Endodermal cell (in vitro differentiated cells): ENCODE results near the gene ATG101. TPM values are rescaled to one million over a fixed set of nuclear protein-coding genes. Genes with fewer than 3 reads are reported as not detected.

Experiments
- DNase-seq: peaks from one replicate; pipeline ENCODE4 v3.0.0-alpha.2; 2017
- H3K27ac ChIP-seq: 2 replicates; pipeline ENCODE4 v1.5.1; 2013; ENCODE audit warnings: mild to moderate bottlenecking, low read depth, low read length, moderate library complexity
- H3K27me3 ChIP-seq: 2 replicates; pipeline ENCODE4 v1.6.1; 2013; ENCODE audit warnings: mild to moderate bottlenecking, low read length, moderate library complexity; ENCODE audit not compliant: insufficient read depth, control insufficient read depth, poor library complexity, severe bottlenecking
- H3K36me3 ChIP-seq: 2 replicates; pipeline ENCODE4 v1.7.0; 2013; ENCODE audit warnings: mild to moderate bottlenecking, low read length, moderate library complexity; ENCODE audit not compliant: control insufficient read depth, insufficient read depth
- H3K4me1 ChIP-seq: one replicate; pipeline ENCODE4 v1.7.0; 2013; ENCODE audit warnings: low read length; ENCODE audit not compliant: control insufficient read depth, insufficient read depth
- H3K4me3 ChIP-seq: 2 replicates; pipeline ENCODE4 v1.5.1; 2013; ENCODE audit warnings: mild to moderate bottlenecking, low read length, moderate library complexity
- H3K9ac ChIP-seq: 2 replicates; pipeline ENCODE4 v1.6.1; 2013; ENCODE audit warnings: mild to moderate bottlenecking, low read length, moderate library complexity; ENCODE audit not compliant: poor library complexity, severe bottlenecking; ENCODE audit errors: extremely low read depth
- H3K9me3 ChIP-seq: 2 replicates; pipeline ENCODE4 v1.6.1; 2013; ENCODE audit warnings: mild to moderate bottlenecking, low read length, moderate library complexity; ENCODE audit not compliant: control insufficient read depth
- H3K27ac Mint-ChIP-seq: 2 replicates; pipeline ENCODE4 v1.8.0; 2020; ENCODE audit warnings: mixed read lengths
- H3K27me3 Mint-ChIP-seq: 2 replicates; pipeline ENCODE4 v1.8.0; 2021; ENCODE audit warnings: mild to moderate bottlenecking, mixed read lengths; ENCODE audit not compliant: insufficient read depth
- H3K36me3 Mint-ChIP-seq: 2 replicates; pipeline ENCODE4 v1.8.0; 2020; ENCODE audit warnings: low read depth, mixed read lengths
- H3K4me1 Mint-ChIP-seq: 2 replicates; pipeline ENCODE4 v1.8.0; 2020; ENCODE audit warnings: mixed read lengths
- H3K4me3 Mint-ChIP-seq: 2 replicates; pipeline ENCODE4 v1.8.0; 2020; ENCODE audit warnings: mild to moderate bottlenecking, moderate library complexity, mixed read lengths
- H3K9me3 Mint-ChIP-seq: 2 replicates; pipeline ENCODE4 v1.8.0; 2020; ENCODE audit warnings: mild to moderate bottlenecking, mixed read lengths
- CTCF ChIP-seq: fragments of 200-600 bp; sonication (generic); conservative IDR thresholded peaks from 2 replicates; pipeline ENCODE4 v1.5.0; 2021; ENCODE audit warnings: antibody characterized with exemption, mild to moderate bottlenecking
- WGBS, 2 experiments: methylation state at CpG; one replicate each; pipeline versions ENCODE4 v1.1.5 to v1.1.7; 2013; ENCODE audit warnings: missing lambda C conversion rate in 2 of 2, mixed read lengths in 1 of 2; ENCODE audit not compliant: insufficient coverage in 1 of 2, insufficient read length in 1 of 2; 5-methylcytosine and 5-hydroxymethylcytosine counted together
- total RNA-seq, 2 donors: library from RNA; stranded (reverse); fragmentation: NEBNext Ultra II Directional in 1 of 2; extraction: Animal tissue kit (Norgen Biotek cat#: 25700) in 1 of 2; gene quantifications; 2 replicates in 1 of 2; 3 replicates in 1 of 2; pipeline ENCODE4 v1.2.1, GENCODE V29; 2021

ATG101 gene
- total RNA-seq, 2 donors from 2014 or later, result 32.1 TPM

GRCh38 chr12:52063082-52063924, 6.5 kb upstream of the ATG101 start:
- Histone ChIP-seq H3K27ac (peak overlapping the region; percentile 32), H3K36me3 (peaks cover under 1% of the 10 kb centered on the region), H3K4me1 (no peaks in the 10 kb centered on the region), H3K9me3 (no peaks in the 10 kb centered on the region), H3K4me3 (no peak overlapping the region), H3K27me3 (peaks cover 19% of the 10 kb centered on the region), H3K9ac (no peak overlapping the region)
- Mint-ChIP-seq H3K9me3 (no peaks in the 10 kb centered on the region), H3K4me3 (no peak overlapping the region), H3K4me1 (peaks cover 4% of the 10 kb centered on the region), H3K27ac (no peak overlapping the region), H3K36me3 (peaks cover under 1% of the 10 kb centered on the region), H3K27me3 (peaks cover 30% of the 10 kb centered on the region)
- no peak for DNase-seq
- TF ChIP-seq CTCF, result no peak
- 91 to 92% methylated on average over 13 to 20 of the region's 20 CpGs for WGBS, 2 experiments

GRCh38 chr12:52063981-52064649, 5.7 kb upstream of the ATG101 start:
- no peak for TF ChIP-seq CTCF
- peak overlapping the region; percentile 32 for H3K27ac ChIP-seq
- H3K4me1 ChIP-seq, result no peaks in the 10 kb centered on the region
- no peaks in the 10 kb centered on the region for H3K9me3 ChIP-seq
- WGBS, 2 experiments, result 90 to 93% methylated on average over 8 to 12 of the region's 12 CpGs
- H3K27me3 Mint-ChIP-seq, result peaks cover 30% of the 10 kb centered on the region
- no peaks in the 10 kb centered on the region for H3K36me3 Mint-ChIP-seq
- H3K4me3 Mint-ChIP-seq, result no peak overlapping the region
- no peak overlapping the region for H3K27ac Mint-ChIP-seq
- peaks cover 1% of the 10 kb centered on the region for H3K9me3 Mint-ChIP-seq
- H3K27me3 ChIP-seq, result peaks cover 19% of the 10 kb centered on the region
- no peak for DNase-seq
- H3K4me1 Mint-ChIP-seq, result peaks cover 6% of the 10 kb centered on the region
- H3K9ac ChIP-seq, result no peak overlapping the region
- H3K36me3 ChIP-seq, result no peaks in the 10 kb centered on the region
- no peak overlapping the region for H3K4me3 ChIP-seq

- TF ChIP-seq CTCF, result no peak
- Mint-ChIP-seq H3K36me3 (no peaks in the 10 kb centered on the region), H3K4me3 (no peak overlapping the region), H3K27me3 (peaks cover 30% of the 10 kb centered on the region), H3K27ac (no peak overlapping the region), H3K4me1 (peaks cover 20% of the 10 kb centered on the region), H3K9me3 (peaks cover 1% of the 10 kb centered on the region)
- H3K4me3 ChIP-seq, result no peak overlapping the region
- H3K27me3 ChIP-seq, result peaks cover 19% of the 10 kb centered on the region
- no peak overlapping the region for H3K9ac ChIP-seq
- DNase-seq, result no peak
- H3K4me1 ChIP-seq, result no peaks in the 10 kb centered on the region
- H3K9me3 ChIP-seq, result no peaks in the 10 kb centered on the region
- WGBS, 2 experiments, result 60 to 65% methylated on average over 5 to 8 of the region's 8 CpGs
- H3K27ac ChIP-seq, result no peak overlapping the region
- H3K36me3 ChIP-seq, result no peaks in the 10 kb centered on the region
Measured at GRCh38 chr12:52066346-52067080, 3.3 kb upstream of the ATG101 start.
